ENCODE data around the gene PDIA6. TPM values are rescaled to one million over a fixed set of nuclear protein-coding genes. Genes with fewer than 3 reads are reported as not detected.

The PDIA6 gene
- total RNA-seq, 1 donor = 277 TPM

DNA sequence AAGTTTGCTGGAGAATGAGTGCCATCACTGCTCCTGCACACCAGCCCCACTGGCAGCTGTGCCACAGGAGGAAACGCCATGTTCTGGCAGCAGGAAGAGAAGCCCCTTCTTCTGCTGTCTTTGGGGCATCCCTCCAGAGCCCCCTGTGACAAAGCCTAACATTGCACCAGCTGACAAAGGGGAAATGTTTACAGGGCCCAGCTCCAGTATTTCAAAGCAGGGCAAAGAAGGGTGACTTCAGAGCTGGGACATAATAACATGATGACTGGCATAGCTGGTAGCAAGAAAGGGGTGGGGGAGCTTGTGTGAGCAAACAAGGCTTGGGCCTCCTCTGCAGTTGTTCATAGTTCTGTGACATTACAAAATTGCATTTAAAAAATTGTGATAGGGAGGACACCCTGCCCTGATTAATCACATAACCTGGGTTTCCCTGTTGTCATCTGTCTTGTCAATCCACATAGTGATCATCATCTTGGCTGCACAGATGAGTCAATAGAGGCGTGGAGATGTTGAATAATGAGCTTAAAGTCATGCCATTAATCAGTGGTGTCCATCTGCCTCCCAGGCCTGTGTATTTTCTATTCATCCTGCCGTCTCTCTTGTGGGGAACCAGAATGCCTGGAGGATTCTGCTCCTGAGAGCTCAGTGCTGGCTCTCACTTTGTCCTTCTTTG is 29.1 kb upstream of the PDIA6 start:
- TF ChIP-seq, protein P1, sequence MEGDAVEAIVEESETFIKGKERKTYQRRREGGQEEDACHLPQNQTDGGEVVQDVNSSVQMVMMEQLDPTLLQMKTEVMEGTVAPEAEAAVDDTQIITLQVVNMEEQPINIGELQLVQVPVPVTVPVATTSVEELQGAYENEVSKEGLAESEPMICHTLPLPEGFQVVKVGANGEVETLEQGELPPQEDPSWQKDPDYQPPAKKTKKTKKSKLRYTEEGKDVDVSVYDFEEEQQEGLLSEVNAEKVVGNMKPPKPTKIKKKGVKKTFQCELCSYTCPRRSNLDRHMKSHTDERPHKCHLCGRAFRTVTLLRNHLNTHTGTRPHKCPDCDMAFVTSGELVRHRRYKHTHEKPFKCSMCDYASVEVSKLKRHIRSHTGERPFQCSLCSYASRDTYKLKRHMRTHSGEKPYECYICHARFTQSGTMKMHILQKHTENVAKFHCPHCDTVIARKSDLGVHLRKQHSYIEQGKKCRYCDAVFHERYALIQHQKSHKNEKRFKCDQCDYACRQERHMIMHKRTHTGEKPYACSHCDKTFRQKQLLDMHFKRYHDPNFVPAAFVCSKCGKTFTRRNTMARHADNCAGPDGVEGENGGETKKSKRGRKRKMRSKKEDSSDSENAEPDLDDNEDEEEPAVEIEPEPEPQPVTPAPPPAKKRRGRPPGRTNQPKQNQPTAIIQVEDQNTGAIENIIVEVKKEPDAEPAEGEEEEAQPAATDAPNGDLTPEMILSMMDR (IDR thresholded peaks at IDR 0.05; ENCODE audit: insufficient read depth, low read length) = no peak
- no peak for DNase-seq (ENCODE audit: low read depth)

DNA sequence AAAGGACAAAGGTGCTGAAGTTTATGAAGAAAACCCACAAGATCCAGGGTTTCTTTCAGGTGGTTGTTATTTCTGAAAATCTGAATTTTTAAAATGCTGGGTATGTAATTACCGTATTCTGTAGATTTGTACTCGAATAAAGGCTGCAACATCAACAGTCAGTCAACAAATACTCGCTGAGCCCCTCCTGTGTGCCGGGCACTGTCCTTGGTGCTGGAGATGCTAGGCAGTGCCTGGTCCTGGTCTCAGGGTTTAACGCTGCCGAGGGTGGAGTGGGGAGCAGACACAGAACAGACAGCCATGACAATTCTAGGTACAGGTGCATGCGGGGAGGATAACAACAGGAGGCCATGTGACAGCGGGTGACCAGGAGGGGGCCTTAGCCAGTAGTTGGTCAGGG is 27.2 kb upstream of the PDIA6 start:
- DNase-seq (ENCODE audit: low read depth) = peak; percentile 23
- H3K4me3 ChIP-seq (ENCODE audit: low read depth, low read length) = no peak overlapping the region
- TF ChIP-seq, protein P1 (IDR thresholded peaks at IDR 0.05; ENCODE audit: insufficient read depth, low read length) = no peak

More for the DNA sequence above, 29.1 kb upstream of the PDIA6 start:
- no peak overlapping the region for H3K4me3 ChIP-seq (ENCODE audit: low read depth, low read length)

DNA sequence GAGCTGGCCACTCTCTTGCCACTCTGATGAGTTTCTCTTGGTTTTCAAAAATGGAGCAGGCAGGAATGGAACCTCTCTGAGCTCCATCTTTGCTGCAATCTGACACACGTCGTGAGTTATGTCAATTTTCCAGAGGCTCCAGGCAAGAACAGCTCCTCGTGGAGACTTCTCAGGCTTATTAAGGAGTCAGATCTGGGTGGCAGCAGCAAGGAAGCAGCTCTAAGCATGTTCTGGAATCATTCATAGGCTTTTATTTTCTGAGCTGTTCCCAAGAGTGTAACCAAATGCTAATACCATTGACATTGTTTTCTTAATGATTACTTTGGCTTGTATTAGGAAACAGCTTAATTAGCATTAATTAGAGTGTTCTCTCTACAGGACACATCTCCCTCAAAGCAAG is 26.1 kb upstream of the PDIA6 start:
- TF ChIP-seq, protein P1 (IDR thresholded peaks at IDR 0.05; ENCODE audit: insufficient read depth, low read length) = no peak
- no peak overlapping the region for H3K4me3 ChIP-seq (ENCODE audit: low read depth, low read length)
- DNase-seq (ENCODE audit: low read depth) = no peak

DNA sequence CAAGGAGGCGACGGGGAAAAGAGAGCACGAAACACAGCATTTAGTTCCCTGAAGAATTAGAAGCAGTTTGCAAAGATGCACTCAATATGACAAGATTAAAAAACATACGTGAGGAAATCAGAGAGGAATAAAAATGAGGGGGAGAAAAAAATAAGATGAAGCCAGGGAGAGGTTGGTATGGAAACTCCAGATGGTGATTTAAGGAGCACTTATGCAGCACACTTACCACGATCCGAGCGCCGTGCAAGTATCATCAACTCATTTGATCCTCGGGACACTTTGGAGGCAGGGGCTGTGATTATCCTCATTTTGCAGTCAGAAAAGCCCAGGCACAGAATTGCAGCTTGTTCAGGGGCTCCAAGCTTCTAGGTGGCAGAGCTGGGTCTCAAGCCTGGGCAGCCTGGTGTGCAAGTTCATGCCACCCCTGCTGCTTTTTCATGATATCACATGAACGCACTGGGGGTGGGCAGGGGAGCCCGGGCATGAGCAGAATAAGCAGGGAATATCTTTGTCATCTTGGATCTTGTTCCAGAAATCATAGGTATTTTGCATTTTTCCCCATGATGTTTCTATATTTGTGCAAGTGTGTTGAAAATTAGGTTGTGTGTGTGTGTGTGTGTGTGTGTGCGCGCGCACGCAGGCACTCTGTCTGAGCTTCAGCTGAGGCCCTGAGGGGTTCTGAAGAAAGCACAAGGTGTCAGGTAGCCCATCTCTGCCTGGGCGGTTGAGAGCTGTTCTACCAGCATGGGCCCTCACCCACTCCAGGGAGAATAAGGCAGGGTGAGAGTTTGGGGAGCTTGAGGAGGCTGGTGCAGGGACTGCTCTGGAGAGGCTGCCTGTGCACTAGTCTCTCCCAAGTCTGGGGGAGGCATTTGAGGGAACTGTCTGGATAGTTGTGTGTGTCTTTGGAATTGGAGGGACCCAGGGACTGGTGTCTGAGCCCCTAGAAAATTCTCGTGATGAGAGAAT is 25.0 kb upstream of the PDIA6 start:
- no peak overlapping the region for H3K4me3 ChIP-seq (ENCODE audit: low read depth, low read length)
- TF ChIP-seq, protein P1 (IDR thresholded peaks at IDR 0.05; ENCODE audit: insufficient read depth, low read length) = no peak
- no peak for DNase-seq (ENCODE audit: low read depth)

DNA sequence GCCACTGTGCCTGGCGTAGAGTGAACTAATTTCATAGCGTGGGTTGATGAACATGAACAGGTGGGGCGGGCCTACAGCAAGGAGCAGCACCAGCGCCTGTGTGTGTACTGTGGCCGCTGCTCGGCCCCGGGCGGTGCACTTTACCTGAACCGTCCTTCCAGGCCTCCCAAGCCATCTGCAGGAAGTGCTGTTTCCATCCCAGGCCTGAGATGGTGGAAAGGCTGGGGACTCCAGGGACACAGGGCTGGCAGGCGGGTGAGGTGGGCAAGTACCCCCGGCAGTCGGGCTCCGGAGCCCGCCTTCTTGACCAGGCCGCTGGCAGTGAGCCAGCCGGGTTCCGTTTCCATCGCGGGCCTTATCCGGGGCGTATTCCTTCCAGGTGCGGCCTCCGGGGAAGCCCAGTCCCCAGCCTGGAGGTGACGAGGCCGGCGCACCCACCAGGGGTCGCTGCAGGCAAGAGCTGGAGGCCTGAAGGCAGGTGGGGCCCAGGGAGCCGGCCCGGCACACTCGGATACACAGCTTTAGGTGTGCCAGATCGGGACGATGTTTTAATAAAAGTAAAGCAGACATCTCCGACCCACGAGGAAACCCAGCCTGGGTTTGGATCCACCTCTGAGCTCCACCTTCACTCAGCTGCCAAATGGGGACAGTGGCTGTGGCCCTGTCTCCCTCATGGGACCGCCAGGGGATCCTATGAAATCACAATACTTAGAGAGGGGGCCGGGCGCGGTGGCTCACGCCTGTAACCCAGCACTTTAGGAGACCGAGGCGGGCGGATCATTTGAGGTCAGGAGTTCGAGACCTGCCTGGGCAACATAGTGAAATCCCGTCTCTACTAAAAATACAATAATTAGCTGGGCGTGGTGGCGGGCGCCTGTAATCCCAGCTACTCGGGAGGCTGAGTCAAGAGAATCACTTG is 22.7 kb upstream of the PDIA6 start:
- TF ChIP-seq, protein P1 (IDR thresholded peaks at IDR 0.05; ENCODE audit: insufficient read depth, low read length) = peak; percentile 74
- H3K4me3 ChIP-seq (ENCODE audit: low read depth, low read length) = no peak overlapping the region
- no peak for DNase-seq (ENCODE audit: low read depth)

DNA sequence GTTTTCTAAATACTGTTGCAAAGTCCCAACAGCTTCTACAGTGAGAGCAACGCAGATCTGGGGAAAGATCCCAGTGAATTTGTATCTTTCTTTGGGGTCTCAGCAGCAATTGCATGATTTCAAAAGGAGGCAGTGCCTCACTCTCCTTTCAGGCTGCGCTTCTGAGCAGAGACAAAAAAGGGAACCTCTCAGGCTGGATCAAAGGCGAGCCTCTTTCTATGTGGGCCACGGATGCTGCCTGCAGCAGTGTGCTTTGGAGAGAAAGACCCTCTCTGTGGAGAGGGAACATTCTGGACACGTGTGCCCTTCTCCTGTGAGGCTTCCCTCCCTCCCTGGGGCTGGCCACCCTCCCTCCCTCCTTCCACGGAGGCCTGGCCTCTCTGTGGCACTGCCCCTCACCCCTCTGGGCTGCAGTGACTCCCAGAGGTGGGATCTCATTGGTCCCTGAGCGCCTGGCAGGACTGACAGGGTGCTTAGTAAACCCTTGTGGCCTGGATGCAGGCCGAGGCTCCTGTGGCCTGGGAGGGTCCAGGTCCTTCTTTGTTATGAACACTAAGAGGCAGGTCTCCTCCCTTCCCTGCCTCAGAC is 21.6 kb upstream of the PDIA6 start:
- TF ChIP-seq, protein P1 (IDR thresholded peaks at IDR 0.05; ENCODE audit: insufficient read depth, low read length) = no peak
- no peak for DNase-seq (ENCODE audit: low read depth)
- no peak overlapping the region for H3K4me3 ChIP-seq (ENCODE audit: low read depth, low read length)
